NCI-H187 (cell line): ENCODE measurements around the gene AQP9.

ENCODE experiments used
- DNase-seq, 2 experiments: peaks; one replicate each; lab custom pipeline; 2025; lab: John Stamatoyannopoulos, UW

AQP9 gene

DNA sequence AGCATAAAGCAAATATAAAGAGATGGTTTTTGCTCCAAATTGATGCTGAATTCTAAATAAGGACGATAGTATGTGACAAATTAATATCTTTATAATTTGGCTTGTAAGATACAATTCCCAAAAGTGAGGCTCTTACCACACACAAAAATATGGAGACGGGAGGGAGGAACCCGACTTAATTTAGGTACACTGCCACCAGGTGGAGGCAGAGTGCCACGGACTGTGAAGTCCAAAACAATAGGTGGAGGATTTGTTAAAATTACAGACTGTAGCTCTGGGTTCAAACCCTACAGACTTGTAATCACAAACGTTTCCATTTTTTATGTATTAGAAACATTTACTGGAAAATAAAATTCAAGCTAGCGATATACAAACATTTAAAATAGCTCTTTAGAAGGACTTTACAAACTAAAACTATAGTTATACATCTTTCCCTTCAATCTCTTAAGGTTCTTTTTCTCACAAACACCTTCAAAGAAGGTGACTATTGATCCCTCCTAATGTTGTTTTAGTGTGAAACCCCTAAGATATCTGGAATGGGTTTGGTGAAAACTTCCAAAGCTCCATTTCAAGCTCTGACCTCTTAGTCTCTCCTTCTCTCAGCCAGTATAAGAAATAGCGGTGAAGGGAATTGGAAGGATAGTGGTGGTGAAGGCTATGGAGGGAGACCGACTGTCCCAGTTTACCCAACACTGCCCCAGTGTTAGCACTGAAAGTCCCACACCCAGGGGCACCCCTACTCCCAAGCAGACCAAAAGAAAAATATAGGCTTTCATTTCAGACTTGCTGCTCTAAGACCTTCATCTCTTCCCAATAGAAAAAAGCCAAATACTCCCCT, 89.7 kb downstream of the AQP9 start:
- DNase-seq = peak; percentile 32 to 39

DNA sequence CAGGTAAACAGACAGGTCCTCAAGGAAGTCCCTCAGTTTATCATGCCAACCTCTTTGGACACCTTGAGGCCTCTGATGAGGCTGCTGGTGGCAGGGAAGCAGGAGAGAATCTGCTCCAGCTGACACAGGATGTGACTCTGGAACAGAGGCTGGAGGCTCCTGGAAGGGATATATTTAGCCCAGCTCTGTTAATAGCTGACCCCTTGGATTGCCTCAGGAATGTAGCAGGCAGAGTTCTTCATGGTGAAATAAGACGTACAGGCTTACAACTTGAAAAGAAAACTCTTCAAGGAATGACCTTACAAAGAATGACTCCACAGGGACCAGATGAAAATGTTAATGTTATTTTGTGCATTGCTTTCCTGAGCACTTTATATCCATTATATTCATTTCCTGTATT, 90.5 kb downstream of the AQP9 start:
- DNase-seq = no peak

DNA sequence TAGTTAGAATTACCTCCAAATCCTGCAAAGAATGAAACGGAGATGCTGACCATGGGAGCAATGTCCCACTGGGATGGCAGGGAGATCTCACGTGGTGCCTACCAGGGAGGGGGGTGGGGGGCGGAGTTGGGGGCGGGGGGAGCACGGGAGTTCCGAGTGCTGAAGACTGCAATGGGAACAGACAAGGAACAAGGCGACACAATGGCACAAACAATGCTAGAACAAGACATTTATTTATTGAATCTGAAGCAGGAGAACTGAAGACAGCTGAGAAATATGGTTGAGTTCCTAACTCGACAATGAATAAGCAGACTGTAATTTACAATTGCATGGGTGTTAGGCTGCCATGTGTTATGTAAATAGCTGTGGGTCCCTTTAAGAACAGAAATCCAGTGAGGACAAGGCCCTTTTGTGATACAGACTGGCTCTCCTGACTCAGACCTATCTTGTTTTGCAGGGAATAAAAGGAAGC, 91.2 kb downstream of the AQP9 start:
- peak in 1 of 2 experiments; percentile 8 for DNase-seq

GRCh38 chr15:58232281-58233065, 94.3 kb downstream of the AQP9 start:
- no peak for DNase-seq

GRCh38 chr15:58233341-58233740, 95.2 kb downstream of the AQP9 start:
- DNase-seq = no peak
